OCI-LY7 (cell line): ENCODE measurements around the gene USP6NL. TPM values are rescaled to one million over a fixed set of nuclear protein-coding genes. Genes with fewer than 3 reads are reported as not detected.

Source experiments
- BruUV-seq: library from RNA; stranded (reverse); fragments of 400-500 nt; replicated peaks from 2 replicates; lab custom pipeline; 2021; lab: Mats Ljungman, UMichigan
- CTCF ChIA-PET: fragments of 300-600 bp; sonication (Branson Sonifier 250); formaldehyde crosslinking; loops from one replicate; lab custom pipeline; 2022; ENCODE audit warnings: antibody characterized with exemption; ENCODE audit not compliant: unreplicated experiment; lab: Charles Lee
- POLR2A ChIA-PET: fragments of 300-600 bp; sonication (Branson Sonifier 250); formaldehyde crosslinking; loops from one replicate; lab custom pipeline; 2022; ENCODE audit warnings: antibody characterized with exemption; lab: Charles Lee
- DNase-seq: peaks from one replicate; pipeline ENCODE4 v3.0.0-alpha.2; 2015; ENCODE audit warnings: low spot score
- H2AFZ ChIP-seq: fragments of 200-600 bp; sonication (generic), shearing (Covaris generic); 2 replicates; pipeline ENCODE4 v1.6.1; 2014; ENCODE audit warnings: mild to moderate bottlenecking, antibody characterized with exemption, low read length, moderate library complexity
- H3K27ac ChIP-seq: fragments of 200-600 bp; sonication (generic); 2 replicates; pipeline ENCODE4 v1.5.1; 2014; ENCODE audit warnings: mixed run types, low read depth, mild to moderate bottlenecking, moderate library complexity, low read length, inconsistent platforms; ENCODE audit not compliant: poor library complexity, severe bottlenecking
- H3K36me3 ChIP-seq: fragments of 200-600 bp; sonication (generic); 2 replicates; pipeline ENCODE4 v1.6.1; 2014; ENCODE audit warnings: mild to moderate bottlenecking, antibody characterized with exemption, low read length, moderate library complexity, mixed read lengths; ENCODE audit not compliant: insufficient read depth
- H3K4me1 ChIP-seq: fragments of 200-600 bp; sonication (generic); 2 replicates; pipeline ENCODE4 v1.5.1; 2014; ENCODE audit warnings: mild to moderate bottlenecking, low read length; ENCODE audit not compliant: insufficient read depth, poor library complexity, severe bottlenecking
- H3K4me2 ChIP-seq: fragments of 200-600 bp; sonication (generic); 2 replicates; pipeline ENCODE4 v1.6.1; 2014; ENCODE audit warnings: mild to moderate bottlenecking, low read length
- H3K4me3 ChIP-seq: fragments of 200-600 bp; sonication (generic); 2 replicates; pipeline ENCODE4 v1.5.1; 2014; ENCODE audit warnings: mild to moderate bottlenecking, low read depth, low read length; ENCODE audit not compliant: poor library complexity, severe bottlenecking
- H3K79me2 ChIP-seq: fragments of 200-600 bp; sonication (generic); 2 replicates; pipeline ENCODE4 v1.6.1; 2016; ENCODE audit warnings: low read depth, mild to moderate bottlenecking, low read length, moderate library complexity, mixed read lengths; ENCODE audit not compliant: insufficient read depth
- H3K9me2 ChIP-seq: fragments of 200-600 bp; sonication (generic); 2 replicates; pipeline ENCODE4 v1.6.1; 2016; ENCODE audit warnings: mild to moderate bottlenecking, low read length, mixed read lengths; ENCODE audit not compliant: insufficient read depth
- H3K9me3 ChIP-seq: fragments of 200-600 bp; sonication (generic); 2 replicates; pipeline ENCODE4 v1.6.1; 2014; ENCODE audit warnings: mild to moderate bottlenecking, mixed run types, low read length, mixed read lengths
- H4K20me1 ChIP-seq: fragments of 200-600 bp; sonication (generic); 2 replicates; pipeline ENCODE4 v1.6.1; 2014; ENCODE audit warnings: mild to moderate bottlenecking, antibody characterized with exemption, low read length, moderate library complexity, mixed read lengths; ENCODE audit not compliant: insufficient read depth
- EZH2phosphoT487 ChIP-seq: fragments of 200-600 bp; sonication (generic); IDR thresholded peaks from 2 replicates; pipeline ENCODE4 v1.6.1; 2018; ENCODE audit warnings: low read depth, borderline replicate concordance, mild to moderate bottlenecking, mixed run types, antibody characterized with exemption, low read length, moderate library complexity, mixed read lengths
- intact Hi-C: fragments of 100-400 bp; cut with micrococcal nuclease; formaldehyde crosslinking; loops from one replicate; pipeline ENCODE4 v1.10.0; 2022; ENCODE audit not compliant: unreplicated experiment
- total RNA-seq, 2 experiments: library from RNA; depleted of rRNA in 1 of 2; stranded (reverse); fragments of >200 nt in 1 of 2; shearing (Covaris generic) in 1 of 2; gene quantifications; 2 replicates each; pipeline ENCODE4 v1.2.3, GENCODE V29; 2014 to 2022
- TF ChIP-seq, protein P1 (sequence below): fragments of 200-600 bp; sonication (generic); conservative IDR thresholded peaks from 2 replicates; pipeline ENCODE4 v1.5.1; 2014; ENCODE audit warnings: mild to moderate bottlenecking, antibody characterized with exemption, low read length, moderate library complexity, mixed read lengths

Gene USP6NL
- total RNA-seq, 2 experiments from 2014 or later, result 41.7 to 59.7 TPM

DNA sequence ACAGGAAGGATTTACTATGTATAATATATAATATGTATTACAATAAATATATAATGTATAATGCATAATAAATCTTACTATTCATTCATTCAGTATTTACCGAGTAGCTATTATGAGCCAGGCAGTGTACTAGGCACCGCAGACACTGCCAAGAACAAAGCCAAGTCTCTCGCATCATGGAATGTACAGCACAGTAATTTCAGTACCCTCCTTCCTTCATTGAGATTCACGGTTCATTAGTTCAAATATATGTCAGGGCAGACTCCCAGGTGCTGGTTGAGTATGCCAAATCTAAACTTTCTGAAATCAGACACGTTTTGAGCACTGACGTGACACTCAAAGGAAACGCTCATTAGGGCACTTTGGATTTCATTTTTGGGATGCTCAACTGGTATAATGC, 9.1 kb downstream of the USP6NL start:
- no TSS peak for BruUV-seq
- TF ChIP-seq, protein P1, sequence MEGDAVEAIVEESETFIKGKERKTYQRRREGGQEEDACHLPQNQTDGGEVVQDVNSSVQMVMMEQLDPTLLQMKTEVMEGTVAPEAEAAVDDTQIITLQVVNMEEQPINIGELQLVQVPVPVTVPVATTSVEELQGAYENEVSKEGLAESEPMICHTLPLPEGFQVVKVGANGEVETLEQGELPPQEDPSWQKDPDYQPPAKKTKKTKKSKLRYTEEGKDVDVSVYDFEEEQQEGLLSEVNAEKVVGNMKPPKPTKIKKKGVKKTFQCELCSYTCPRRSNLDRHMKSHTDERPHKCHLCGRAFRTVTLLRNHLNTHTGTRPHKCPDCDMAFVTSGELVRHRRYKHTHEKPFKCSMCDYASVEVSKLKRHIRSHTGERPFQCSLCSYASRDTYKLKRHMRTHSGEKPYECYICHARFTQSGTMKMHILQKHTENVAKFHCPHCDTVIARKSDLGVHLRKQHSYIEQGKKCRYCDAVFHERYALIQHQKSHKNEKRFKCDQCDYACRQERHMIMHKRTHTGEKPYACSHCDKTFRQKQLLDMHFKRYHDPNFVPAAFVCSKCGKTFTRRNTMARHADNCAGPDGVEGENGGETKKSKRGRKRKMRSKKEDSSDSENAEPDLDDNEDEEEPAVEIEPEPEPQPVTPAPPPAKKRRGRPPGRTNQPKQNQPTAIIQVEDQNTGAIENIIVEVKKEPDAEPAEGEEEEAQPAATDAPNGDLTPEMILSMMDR, result no peak
- no peak for TF ChIP-seq EZH2phosphoT487
- no peaks in the 10 kb centered on the region for H3K9me2 ChIP-seq
- H2AFZ ChIP-seq, result no peak overlapping the region
- ChIA-PET POLR2A (interaction anchor here (0.6 to 4.2 kb wide), 8 partner anchors 9 to 83 kb away, joined by 3 to 18 read pairs (median 4); no protein-coding TSS in a partner anchor), CTCF (no interaction called here)
- H3K4me1 ChIP-seq, result peaks cover 83% of the 10 kb centered on the region
- H4K20me1 ChIP-seq, result peaks cover 40% of the 10 kb centered on the region
- H3K36me3 ChIP-seq, result peaks cover 32% of the 10 kb centered on the region
- peak overlapping the region; percentile 35 for H3K4me3 ChIP-seq
- DNase-seq, result no peak
- H3K4me2 ChIP-seq, result peak overlapping the region; percentile 100
- H3K27ac ChIP-seq, result no peak overlapping the region
- no peaks in the 10 kb centered on the region; the same call in 1 of the 2 replicates for H3K9me3 ChIP-seq
- peaks cover 100% of the 10 kb centered on the region for H3K79me2 ChIP-seq
- intact Hi-C loops, result no loop called here

DNA sequence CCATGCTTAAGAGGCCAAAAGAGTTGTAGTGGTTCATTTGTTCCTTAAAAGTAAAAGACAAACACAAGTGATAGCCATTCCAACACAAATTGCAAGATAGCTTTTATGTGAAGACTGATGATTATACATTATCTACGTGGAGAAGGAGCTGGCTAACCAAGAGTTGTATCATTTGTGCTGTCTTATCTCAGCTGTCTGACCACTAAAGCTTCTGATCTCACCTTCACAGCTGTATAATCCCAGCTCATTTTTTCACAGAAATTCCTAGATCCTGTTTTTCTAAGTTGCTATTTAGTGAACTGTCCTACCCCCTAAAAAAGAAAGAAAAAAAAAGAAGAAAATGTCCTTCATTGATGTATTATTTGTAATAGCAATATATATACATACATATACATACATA, 9.8 kb downstream of the USP6NL start:
- H3K4me1 ChIP-seq, result peaks cover 76% of the 10 kb centered on the region
- H3K9me3 ChIP-seq, result no peaks in the 10 kb centered on the region; the same call in 1 of the 2 replicates
- H3K79me2 ChIP-seq, result peaks cover 100% of the 10 kb centered on the region
- DNase-seq, result no peak
- no peak overlapping the region for H3K4me3 ChIP-seq
- intact Hi-C loops, result no loop called here
- no TSS peak for BruUV-seq
- H3K27ac ChIP-seq, result no peak overlapping the region
- H3K36me3 ChIP-seq, result peaks cover 39% of the 10 kb centered on the region
- CTCF ChIA-PET, result no interaction called here
- no peak overlapping the region for H2AFZ ChIP-seq
- TF ChIP-seq, protein P1, result no peak
- no peak for TF ChIP-seq EZH2phosphoT487
- POLR2A ChIA-PET, result interaction anchor here (0.5 to 4.2 kb wide), 11 partner anchors 8 to 153 kb away, joined by 3 to 18 read pairs (median 3); no protein-coding TSS in a partner anchor
- peak overlapping the region; percentile 11; the same call in 1 of the 2 replicates for H3K4me2 ChIP-seq
- no peaks in the 10 kb centered on the region for H3K9me2 ChIP-seq
- peaks cover 40% of the 10 kb centered on the region for H4K20me1 ChIP-seq

DNA sequence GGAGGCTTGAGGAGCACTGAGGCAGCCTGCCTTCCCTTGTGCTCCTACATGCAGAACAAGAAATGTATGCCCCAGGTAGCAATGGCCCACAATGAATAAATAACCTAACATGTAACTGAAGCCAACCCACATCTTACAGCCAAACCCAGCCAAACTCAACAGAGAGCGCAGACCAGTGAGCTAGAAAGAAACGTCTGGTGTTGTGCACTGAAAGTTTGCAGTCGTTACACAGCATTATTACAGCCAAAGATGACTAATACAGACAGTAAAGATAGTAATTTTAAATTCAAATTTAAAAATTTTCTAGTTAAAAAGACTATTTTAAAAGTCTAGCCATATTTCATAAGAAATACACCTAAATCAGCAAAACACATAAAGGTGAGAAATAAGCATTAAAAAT, 11.2 kb downstream of the USP6NL start:
- H3K36me3 ChIP-seq, result peaks cover 52% of the 10 kb centered on the region
- H3K4me2 ChIP-seq, result no peak overlapping the region
- ChIA-PET POLR2A (interaction anchor here (0.7 to 0.9 kb wide), 2 partner anchors 9 to 11 kb away, joined by 3 read pairs; no protein-coding TSS in a partner anchor), CTCF (no interaction called here)
- H3K9me3 ChIP-seq, result no peaks in the 10 kb centered on the region; the same call in 1 of the 2 replicates
- no peaks in the 10 kb centered on the region for H3K9me2 ChIP-seq
- H3K79me2 ChIP-seq, result peaks cover 99% of the 10 kb centered on the region
- intact Hi-C loops, result no loop called here
- H3K4me1 ChIP-seq, result peaks cover 70% of the 10 kb centered on the region
- no peak overlapping the region for H3K4me3 ChIP-seq
- H4K20me1 ChIP-seq, result peaks cover 48% of the 10 kb centered on the region
- no TSS peak for BruUV-seq
- H2AFZ ChIP-seq, result no peak overlapping the region
- H3K27ac ChIP-seq, result no peak overlapping the region
- no peak for DNase-seq
- TF ChIP-seq, protein P1, result no peak
